K562 (cell line): ENCODE results near the gene BFSP1. TPM values are rescaled to one million over a fixed set of nuclear protein-coding genes. Genes with fewer than 3 reads are reported as not detected.

ENCODE experiments used
- ATAC-seq: fragments of 200-7000 bp; cut with Tn5 transposase; 3 replicates; pipeline ENCODE4 v1.9.1; 2020; ENCODE audit warnings: moderate library complexity
- BruUV-seq: library from RNA; stranded (reverse); fragments of 400-500 nt; replicated peaks from 2 replicates; lab custom pipeline; 2021; lab: Mats Ljungman, UMichigan
- CTCF ChIA-PET: fragments of 300-600 bp; formaldehyde crosslinking; extraction: SDS; loops from one replicate; lab custom pipeline; 2021; ENCODE audit warnings: low intra/inter-chr PET ratio; lab: Yijun Ruan, JAX
- POLR2A ChIA-PET: fragments of 300-600, 350-650 bp; sonication (Branson Sonifier 250); formaldehyde crosslinking; extraction: SDS; loops from one replicate; lab custom pipeline; 2021; ENCODE audit warnings: antibody characterized with exemption, inconsistent platforms; lab: Yijun Ruan, JAX
- DNase-seq, 4 experiments: peaks; one replicate each; pipeline versions ENCODE4 v3.0.0 to v3.0.0-alpha.2; 2011 to 2018; ENCODE audit warnings: low spot score in 3 of 4, mixed read lengths in 3 of 4; ENCODE audit errors: extremely low read depth in 1 of 4
- FAIRE-seq: peaks from 2 replicates; lab custom pipeline; 2011; peaks lifted over from hg19 to GRCh38; lab: Jason Lieb, UNC
- H2AFZ ChIP-seq: 2 replicates; pipeline ENCODE4 v1.6.0; 2011; ENCODE audit warnings: low read depth, low read length, control low read depth, inconsistent platforms
- H3K27ac ChIP-seq: fragments of 200-600 bp; 3 replicates; pipeline ENCODE4 v1.8.0; 2011; ENCODE audit warnings: low read depth, mild to moderate bottlenecking, control low read depth, inconsistent platforms, low read length, moderate library complexity, mixed read lengths; ENCODE audit errors: extremely low read depth
- H3K27me3 ChIP-seq, 2 experiments: fragments of 300-600 bp in 1 of 2; 2 replicates in 1 of 2; 3 replicates in 1 of 2; pipeline versions ENCODE4 v1.6.0 to v1.8.0; 2011; ENCODE audit warnings: inconsistent platforms in 2 of 2, low read length in 2 of 2, mild to moderate bottlenecking in 1 of 2, mixed read lengths in 1 of 2, moderate library complexity in 1 of 2; ENCODE audit not compliant: control insufficient read depth in 2 of 2, insufficient read depth in 2 of 2
- H3K36me3 ChIP-seq: fragments of 300-600 bp; 3 replicates; pipeline ENCODE4 v1.8.0; 2011; ENCODE audit warnings: mild to moderate bottlenecking, low read length, inconsistent platforms; ENCODE audit not compliant: control insufficient read depth, insufficient read depth
- H3K4me1 ChIP-seq, 2 experiments: fragments of 200-600 bp in 1 of 2; replicated peaks in 1 of 2; 2 replicates in 1 of 2; 3 replicates in 1 of 2; pipeline versions ENCODE4 v1.5.1 to v1.8.0; 2011; ENCODE audit warnings: inconsistent platforms in 2 of 2, low read length in 2 of 2, mild to moderate bottlenecking in 1 of 2, mixed read lengths in 1 of 2, moderate library complexity in 1 of 2; ENCODE audit not compliant: control insufficient read depth in 2 of 2, insufficient read depth in 2 of 2
- H3K4me2 ChIP-seq: 2 replicates; pipeline ENCODE4 v1.6.1; 2011; ENCODE audit warnings: low read length, control low read depth, inconsistent platforms, mixed read lengths; ENCODE audit not compliant: insufficient read depth
- H3K4me3 ChIP-seq: fragments of 200-600 bp; sonication (generic), shearing (Covaris generic); 2 replicates; pipeline ENCODE4 v1.5.1; 2016; ENCODE audit warnings: control low read depth, inconsistent platforms
- H3K79me2 ChIP-seq: fragments of 200-600 bp; 3 replicates; pipeline ENCODE4 v1.8.0; 2011; ENCODE audit warnings: low read length, inconsistent platforms; ENCODE audit not compliant: control insufficient read depth, insufficient read depth
- H3K9ac ChIP-seq, 2 experiments: 2 replicates each; pipeline versions ENCODE4 v1.6.0 to v1.6.1; 2011; ENCODE audit warnings: low read depth in 2 of 2, low read length in 2 of 2, control low read depth in 1 of 2, inconsistent platforms in 1 of 2, mild to moderate bottlenecking in 1 of 2, mixed read lengths in 1 of 2; ENCODE audit not compliant: insufficient read depth in 1 of 2
- H3K9me1 ChIP-seq: one replicate; pipeline ENCODE4 v1.6.0; 2011; ENCODE audit warnings: inconsistent platforms, mild to moderate bottlenecking, low read length, moderate library complexity; ENCODE audit not compliant: control insufficient read depth, insufficient read depth
- H3K9me3 ChIP-seq: replicated peaks from 2 replicates; pipeline ENCODE4 v1.5.1; 2011; ENCODE audit warnings: low read depth, low read length, inconsistent platforms; ENCODE audit not compliant: control insufficient read depth, insufficient read depth
- H4K20me1 ChIP-seq: replicated peaks from 2 replicates; pipeline ENCODE4 v1.6.1; 2011; ENCODE audit warnings: low read length, inconsistent platforms, mixed read lengths; ENCODE audit not compliant: control insufficient read depth, insufficient read depth
- HDAC1 ChIP-seq, 2 experiments: fragments of 450-650 bp; IDR thresholded peaks; 2 replicates each; pipeline ENCODE4 v1.6.1; 2016 to 2017; ENCODE audit warnings: inconsistent platforms in 1 of 2, mild to moderate bottlenecking in 1 of 2, moderate library complexity in 1 of 2
- HOMEZ ChIP-seq: fragments of 250-450 bp; sonication (Bioruptor Pico); IDR thresholded peaks from 2 replicates; pipeline ENCODE4 v1.4.0; 2020; ENCODE audit warnings: mild to moderate bottlenecking, moderate library complexity
- KHSRP ChIP-seq: fragments of 450-650 bp; IDR thresholded peaks from 2 replicates; pipeline ENCODE4 v1.6.1; 2017
- MAZ ChIP-seq, 2 experiments: fragments of 450-650 bp in 1 of 2; sonication (generic) in 1 of 2; formaldehyde crosslinking; IDR thresholded peaks in 1 of 2; conservative IDR thresholded peaks in 1 of 2; 2 replicates each; pipeline versions ENCODE4 v1.4.0 to v1.5.0; 2020; ENCODE audit warnings: mild to moderate bottlenecking in 1 of 2, missing genetic modification reagents in 1 of 2
- PPARD ChIP-seq: fragments of 250-450 bp; sonication (Bioruptor Pico); IDR thresholded peaks from 2 replicates; pipeline ENCODE4 v1.8.0; 2022; ENCODE audit warnings: inconsistent platforms, mild to moderate bottlenecking, moderate library complexity
- PURB ChIP-seq: sonication (generic); formaldehyde crosslinking; IDR thresholded peaks from 2 replicates; pipeline ENCODE4 v1.9.0; 2021; ENCODE audit warnings: low read depth, mild to moderate bottlenecking, missing genetic modification reagents
- RFX5 ChIP-seq: IDR thresholded peaks from 2 replicates; pipeline ENCODE4 v1.6.1; 2011; ENCODE audit warnings: low read depth, mild to moderate bottlenecking, improper control_type of control experiment, low read length
- YBX1 ChIP-seq: fragments of 450-650 bp; IDR thresholded peaks from 2 replicates; pipeline ENCODE4 v1.7.1; 2016; ENCODE audit warnings: mild to moderate bottlenecking
- ZEB2 ChIP-seq: fragments of 450-650 bp; IDR thresholded peaks from 2 replicates; pipeline ENCODE4 v1.6.1; 2016
- ZNF12 ChIP-seq: sonication (generic); formaldehyde crosslinking; IDR thresholded peaks from 2 replicates; pipeline ENCODE4 v1.4.0; 2020; ENCODE audit warnings: mild to moderate bottlenecking, missing genetic modification reagents
- ZNF165 ChIP-seq: fragments of 250-450 bp; sonication (Bioruptor Pico); IDR thresholded peaks from 2 replicates; pipeline ENCODE4 v1.4.0; 2020; ENCODE audit warnings: borderline replicate concordance
- ZNF695 ChIP-seq: fragments of 450-650 bp; formaldehyde crosslinking; IDR thresholded peaks from 2 replicates; pipeline ENCODE4 v1.4.0; 2020; ENCODE audit warnings: mild to moderate bottlenecking, moderate library complexity
- WGBS: fragments of 100-300 bp; shearing (Covaris generic); methylation state at CpG from one replicate; pipeline ENCODE4 v1.1.6; 2016; ENCODE audit warnings: low coverage, mixed read lengths; ENCODE audit not compliant: insufficient coverage; ENCODE audit errors: missing lambda C conversion rate; 5-methylcytosine and 5-hydroxymethylcytosine counted together
- in situ Hi-C: fragments of 300-500 bp; cut with MboI; formaldehyde crosslinking; loops from 4 replicates; pipeline ENCODE4 v1.15.0; 2018; ENCODE audit warnings: inconsistent platforms, mixed read lengths
- intact Hi-C: fragments of 100-400 bp; cut with micrococcal nuclease; formaldehyde crosslinking; loops from 2 replicates; pipeline ENCODE4 v1.14.2; 2022
- polyA plus RNA-seq, 8 experiments: library from polyadenylated mRNA; depleted of rRNA in 4 of 8; stranded (reverse) in 5 of 8; unstranded in 3 of 8; fragments of >200 nt; fragmentation: Nextera tagmentation in 2 of 8; fragmentation: Illumina TruSeq in 1 of 8; extraction: Ambion mirVana in 2 of 8; extraction: Trizol in 1 of 8; gene quantifications; 2 replicates each; pipeline versions ENCODE4 v1.2.1 to v1.2.3, GENCODE V29; 2011 to 2014; ENCODE audit warnings: inconsistent platforms in 1 of 8, missing spikeins in 1 of 8
- total RNA-seq, 7 experiments: library from RNA; depleted of rRNA in 6 of 7; stranded (reverse); fragments of >200 nt in 6 of 7; fragmentation: Illumina TruSeq in 2 of 7; extraction: Trizol in 2 of 7; gene quantifications; 2 replicates each; pipeline versions ENCODE4 v1.2.1 to v1.2.3, GENCODE V29; 2011 to 2021; ENCODE audit warnings: low replicate concordance in 1 of 7

The BFSP1 gene
- total and polyA plus RNA-seq, 9 of the 15 experiments (the other 6 are each of a cell fraction or from before 2014, with no cell fraction given): 0.09 to 0.86 (median 0.40) TPM

GRCh38 chr20:17542481-17542880 lies 11.3 kb upstream of the BFSP1 start:
- H3K9ac ChIP-seq: no peak overlapping the region
- H3K4me3 ChIP-seq: no peak overlapping the region
- in situ Hi-C loops (loop anchor here (5.0 kb wide), 1 partner anchor 70 kb away; no protein-coding TSS in a partner anchor), intact Hi-C loops (no loop called here)
- H3K9me1 ChIP-seq: no peaks in the 10 kb centered on the region
- no peaks in the 10 kb centered on the region for H4K20me1 ChIP-seq
- H3K36me3 ChIP-seq: no peaks in the 10 kb centered on the region
- BruUV-seq: no TSS peak
- H3K4me1 ChIP-seq: no peaks in the 10 kb centered on the region
- TF ChIP-seq ZNF12 (CRISPR knock-in tag) (no peak), RFX5 (no peak), ZNF165 (CRISPR knock-in tag) (no peak), HOMEZ (CRISPR knock-in tag) (no peak), YBX1 (no peak), ZNF695 (CRISPR knock-in tag) (no peak), ZEB2 (no peak), KHSRP (no peak), PURB (CRISPR knock-in tag) (no peak), PPARD (CRISPR knock-in tag) (no peak), HDAC1 (IDR thresholded peaks at IDR 0.05) (no peak), MAZ (CRISPR knock-in tag; conservative IDR thresholded peaks at IDR 0.05 in 1 of 2, IDR thresholded peaks at IDR 0.05 in 1 of 2) (no peak)
- H3K27ac ChIP-seq: no peak overlapping the region
- DNase-seq (no peak), FAIRE-seq (no peak), ATAC-seq (no peak)
- H2AFZ ChIP-seq: no peak overlapping the region
- H3K4me2 ChIP-seq: no peak overlapping the region
- H3K9me3 ChIP-seq: no peaks in the 10 kb centered on the region
- H3K27me3 ChIP-seq: peaks cover 0 to 4% of the 10 kb centered on the region in 2 experiments; a peak in 2 of 5 replicates
- 33% methylated on average over 1 of the region's 1 CpG for WGBS
- ChIA-PET POLR2A (interaction anchor here (0.5 kb wide), 1 partner anchor 354 kb away, joined by 3 read pairs; no protein-coding TSS in a partner anchor), CTCF (no interaction called here)
- no peaks in the 10 kb centered on the region for H3K79me2 ChIP-seq
